Epithelial cell of proximal tubule (primary cell): ENCODE results near the gene PPARA. TPM values are rescaled to one million over a fixed set of nuclear protein-coding genes. Genes with fewer than 3 reads are reported as not detected.

Experiments
- DNase-seq: peaks from one replicate; pipeline ENCODE4 v3.0.0-alpha.2; 2011; ENCODE audit warnings: low read depth
- H3K4me3 ChIP-seq: 2 replicates; pipeline ENCODE4 v1.5.1; 2011; ENCODE audit warnings: low read depth, mild to moderate bottlenecking, low read length
- CTCF ChIP-seq: conservative IDR thresholded peaks from 2 replicates; pipeline ENCODE4 v1.5.1; 2012; ENCODE audit warnings: low read depth, mild to moderate bottlenecking, low read length
- total RNA-seq: library from RNA; depleted of rRNA; stranded (reverse); fragments of >200 nt; gene quantifications from 2 replicates; pipeline ENCODE4 v1.2.3, GENCODE V29; 2015

PPARA gene
- total RNA-seq, 1 donor from 2014 or later = 18.5 TPM

- peak overlapping the region; percentile 89 for H3K4me3 ChIP-seq
- no peak for DNase-seq
- no peak for TF ChIP-seq CTCF
Measured at GRCh38 chr22:46251266-46251665, 100.9 kb downstream of the PPARA start.

DNA sequence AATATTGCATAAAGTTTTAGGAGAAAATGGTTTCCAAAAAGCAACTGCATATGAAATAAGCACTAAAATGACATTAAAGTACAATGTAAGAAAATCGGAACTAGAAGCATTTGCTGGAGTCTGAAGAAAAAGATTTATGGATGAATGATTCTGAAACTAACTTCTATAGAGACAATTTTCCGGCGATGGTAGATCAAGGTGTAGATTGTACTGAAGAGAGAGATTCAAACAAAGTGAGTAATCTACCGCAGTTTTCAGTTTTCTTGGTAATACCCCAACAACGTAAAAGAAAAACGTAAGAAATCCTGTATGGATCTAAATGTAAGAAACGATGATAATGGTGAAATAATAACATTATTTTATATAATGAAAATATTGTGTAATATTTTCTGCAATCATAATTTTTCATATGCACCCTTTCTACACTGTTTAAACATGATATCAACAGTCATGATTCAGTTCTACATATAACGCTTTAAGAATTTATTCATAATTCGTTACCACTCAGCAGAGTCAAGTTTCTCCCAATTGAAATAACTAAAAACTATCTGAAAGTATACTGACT is 101.6 kb downstream of the PPARA start:
- no peak for TF ChIP-seq CTCF
- H3K4me3 ChIP-seq = no peak overlapping the region
- DNase-seq = no peak

DNA sequence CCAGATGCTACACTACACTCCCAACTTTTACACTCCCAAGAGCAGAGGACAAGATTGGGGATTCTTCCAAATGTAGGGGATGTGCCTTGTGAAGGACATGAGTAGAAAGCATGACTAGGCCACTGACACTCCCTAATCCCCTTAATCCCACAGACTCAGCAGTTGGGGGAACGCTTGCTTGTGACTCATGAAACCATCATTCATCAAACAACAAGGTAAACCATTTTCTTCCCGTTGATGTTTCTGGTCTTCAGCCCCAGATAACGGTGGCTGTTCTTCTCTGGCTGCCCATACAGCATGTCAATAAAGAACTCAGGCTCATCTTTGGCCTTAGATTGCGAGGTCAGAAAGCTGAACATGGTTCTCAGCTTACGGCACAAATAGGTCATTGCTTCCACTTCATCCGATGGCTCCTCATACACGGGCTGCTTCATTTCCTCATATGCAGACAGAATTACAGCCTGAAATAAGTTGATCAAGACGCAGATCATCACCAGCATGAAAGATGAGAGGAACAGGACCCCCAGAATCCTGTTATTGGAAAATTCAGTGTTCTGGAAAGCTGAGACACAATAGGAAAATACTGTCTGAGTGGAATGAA is 106.1 kb downstream of the PPARA start:
- no peak for TF ChIP-seq CTCF
- no peak overlapping the region for H3K4me3 ChIP-seq
- no peak for DNase-seq

- no peak overlapping the region for H3K4me3 ChIP-seq
- DNase-seq = no peak
- TF ChIP-seq CTCF = no peak
Measured at GRCh38 chr22:46259374-46259773, 109.0 kb downstream of the PPARA start.

DNA sequence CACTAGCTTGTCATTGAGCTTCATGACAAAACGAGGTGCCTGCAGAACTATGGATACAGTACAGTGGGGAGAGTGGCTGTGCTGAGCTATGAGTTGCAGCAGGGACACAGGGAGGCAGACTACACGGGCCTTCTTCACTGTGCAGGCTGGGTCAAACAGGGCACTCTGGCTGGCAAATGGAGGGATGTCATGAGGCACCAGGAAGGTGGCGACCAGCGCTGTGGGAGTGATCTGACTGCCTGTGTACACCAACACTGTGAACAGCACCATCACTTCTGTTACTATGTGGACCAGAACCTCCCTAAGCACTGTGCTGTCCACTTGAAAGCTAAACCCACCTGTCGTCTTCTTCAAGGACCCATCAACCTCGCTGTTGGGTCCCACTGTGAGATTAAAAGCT is 109.7 kb downstream of the PPARA start:
- H3K4me3 ChIP-seq = no peak overlapping the region
- DNase-seq = no peak
- TF ChIP-seq CTCF = no peak

DNA sequence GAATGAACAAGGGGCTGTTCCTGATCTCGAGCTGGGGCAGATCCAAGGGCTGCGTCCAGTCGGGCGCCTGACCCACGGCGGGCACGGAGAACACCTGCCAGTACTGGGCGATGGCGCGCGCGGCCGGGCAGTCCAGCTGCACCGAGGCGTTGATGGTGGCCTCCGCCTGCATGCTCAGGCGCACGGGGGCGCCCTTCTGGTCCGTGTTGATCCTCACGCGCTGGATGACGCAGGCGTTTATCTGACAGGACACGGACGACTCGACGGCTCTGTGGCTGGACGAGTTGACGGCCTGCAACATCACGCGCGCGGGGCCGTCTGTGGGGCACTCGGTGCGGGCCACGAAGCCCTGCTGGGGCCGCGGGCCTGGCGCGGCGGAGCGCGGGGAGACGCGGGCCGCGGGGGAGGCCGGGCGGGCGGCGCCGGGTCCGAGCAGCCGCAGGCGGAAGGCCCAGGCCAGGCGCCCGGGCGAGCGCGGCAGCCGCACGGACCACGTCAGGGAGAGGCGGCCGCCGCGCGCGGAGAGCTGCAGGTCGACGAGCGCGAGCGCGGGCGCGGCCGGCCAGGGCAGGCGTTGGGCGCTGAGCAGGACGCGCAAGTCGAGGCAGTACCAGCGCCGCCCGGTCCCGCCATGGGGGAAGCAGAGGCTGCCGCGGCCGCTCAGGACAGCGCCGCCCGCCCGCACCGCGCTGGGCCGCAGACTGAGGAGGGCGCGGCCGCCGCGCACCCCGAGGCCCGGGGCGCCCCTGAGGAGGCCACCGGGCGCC is 112.3 kb downstream of the PPARA start:
- H3K4me3 ChIP-seq = no peak overlapping the region
- peak; percentile 9 for TF ChIP-seq CTCF
- no peak for DNase-seq
